Adrenal gland (tissue), 12 donors: ENCODE measurements around the gene SLC25A44. TPM values are rescaled to one million over a fixed set of nuclear protein-coding genes. Genes with fewer than 3 reads are reported as not detected.

Source experiments
- DNase-seq, 7 donors: peaks; one replicate each; pipeline ENCODE4 v3.0.0-alpha.2; 2019 to 2020
- H3K27ac ChIP-seq, 5 donors: fragments of 200-600 bp; sonication (generic) in 4 of 5; 1 replicate in 3 of 5; 2 replicates in 2 of 5; pipeline versions ENCODE4 v1.5.1 to v1.8.0; 2016 to 2020; ENCODE audit warnings: mild to moderate bottlenecking in 1 of 5
- H3K27me3 ChIP-seq: fragments of 200-600 bp; 2 replicates; pipeline ENCODE4 v1.8.0; 2021
- H3K36me3 ChIP-seq, 2 donors: fragments of 200-600 bp; replicated peaks in 1 of 2; 1 replicate in 1 of 2; 2 replicates in 1 of 2; pipeline versions ENCODE4 v1.5.1 to v1.8.0; 2018 to 2022
- H3K4me1 ChIP-seq, 2 donors: fragments of 200-600 bp; replicated peaks in 1 of 2; 1 replicate in 1 of 2; 2 replicates in 1 of 2; pipeline versions ENCODE4 v1.5.1 to v1.8.0; 2018 to 2021
- H3K4me3 ChIP-seq, 4 donors: fragments of 200-600 bp; sonication (generic) in 3 of 4; one replicate each; pipeline ENCODE4 v1.5.1; 2016 to 2018
- H3K9me3 ChIP-seq, 3 donors: fragments of 200-600 bp; sonication (generic) in 1 of 3; replicated peaks in 1 of 3; 1 replicate in 2 of 3; 2 replicates in 1 of 3; pipeline versions ENCODE4 v1.5.1 to v1.8.0; 2016 to 2021
- POLR2A ChIP-seq, 2 donors: fragments of 450-650 bp; IDR thresholded peaks; one replicate each; pipeline ENCODE4 v1.6.1; 2017; ENCODE audit warnings: antibody characterized with exemption in 2 of 2, mild to moderate bottlenecking in 2 of 2, moderate library complexity in 1 of 2
- WGBS, 4 donors: extraction: QIAGEN DNeasy Blood & Tissue Kit in 2 of 4; methylation state at CpG; one replicate each; pipeline versions ENCODE4 v1.1.5 to v1.1.7; 2013 to 2017; 5-methylcytosine and 5-hydroxymethylcytosine counted together
- intact Hi-C, 2 donors: fragments of 100-400 bp; cut with DNase I; formaldehyde crosslinking; loops; one replicate each; pipeline versions ENCODE4 v1.14.1 to v1.15.0; 2022 to 2023
- polyA plus RNA-seq, 3 donors: library from polyadenylated mRNA; stranded (reverse); fragments of 200-250 nt in 2 of 3; fragments of 350-450 nt in 1 of 3; fragmentation: Illumina TruSeq in 1 of 3; extraction: RNeasy Lipid Tissue Mini Kit (QIAGEN cat#74804) in 1 of 3; gene quantifications; one replicate each; pipeline ENCODE4 v1.2.3, GENCODE V29; 2013 to 2014
- total RNA-seq, 9 donors: library from RNA; depleted of rRNA in 4 of 9; stranded (reverse); fragments of >200 nt in 4 of 9; fragments of 120-200 nt in 1 of 9; fragmentation: NEBNext Ultra II Directional in 1 of 9; extraction: Animal tissue kit (Norgen Biotek cat#: 25700) in 1 of 9; gene quantifications; one replicate each; pipeline versions ENCODE4 v1.1.0 to v1.2.4, GENCODE V29; 2013 to 2023
- TF ChIP-seq, protein P1 (sequence below), 6 experiments: fragments of 450-650 bp in 4 of 6; fragments of 200-600 bp in 2 of 6; sonication (generic) in 1 of 6; IDR thresholded peaks; 1 replicate in 5 of 6; 2 replicates in 1 of 6; pipeline versions ENCODE4 v1.5.1 to v1.8.0; 2016 to 2021; ENCODE audit warnings: antibody characterized with exemption in 6 of 6, mild to moderate bottlenecking in 2 of 6, moderate library complexity in 1 of 6
- donor health status: healthy with polysubstance abuse.
- donor health status: Bipolar disorder and iron deficiency.
- donor health status: DM: yes; HTN: yes; CAD: no.
- donor health status: DM: no; HTN: no; CAD: no.
- donor health status: DM: no; HTN: no; CAD: no.
- donor health status: DM: yes; HTN: yes; CAD: no.

Gene SLC25A44
- total and polyA plus RNA-seq, 12 donors, result 7.0 to 33.7 (median 16.2) TPM

DNA sequence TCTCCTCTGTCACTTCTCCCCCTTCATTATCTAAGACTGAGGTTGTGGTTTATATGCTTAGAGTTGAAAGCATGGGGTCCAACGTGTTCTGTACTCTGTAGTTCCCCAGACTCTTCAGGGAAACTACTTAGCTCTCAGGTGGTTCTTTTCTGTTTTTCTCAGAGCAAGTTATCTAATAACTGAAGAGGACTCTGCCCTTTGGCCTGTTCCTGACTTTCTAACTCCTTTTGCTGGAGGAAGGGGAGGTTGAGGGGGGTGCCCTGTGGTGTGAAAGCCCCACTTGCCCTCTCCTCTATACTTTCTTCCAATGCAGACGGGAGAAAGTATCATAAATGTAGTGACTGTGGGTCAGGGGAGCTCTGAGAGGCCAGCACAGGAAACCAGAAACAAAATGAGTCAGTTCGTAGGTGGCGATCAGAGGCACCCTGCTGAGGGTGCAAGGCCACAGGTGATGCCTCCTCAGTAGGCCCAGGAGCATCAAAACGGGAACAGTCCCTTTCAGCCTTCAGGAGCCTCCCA is 5.0 kb downstream of the SLC25A44 start:
- no peak overlapping the region for H3K27ac ChIP-seq
- 80 to 87% (median 83%) methylated on average over 5 of the region's 5 CpGs for WGBS, 4 donors
- DNase-seq, result no peak
- intact Hi-C loops, result no loop called here
- H3K4me1 ChIP-seq, result peaks cover 0 to 18% of the 10 kb centered on the region in 2 donors
- TF ChIP-seq, protein P1, sequence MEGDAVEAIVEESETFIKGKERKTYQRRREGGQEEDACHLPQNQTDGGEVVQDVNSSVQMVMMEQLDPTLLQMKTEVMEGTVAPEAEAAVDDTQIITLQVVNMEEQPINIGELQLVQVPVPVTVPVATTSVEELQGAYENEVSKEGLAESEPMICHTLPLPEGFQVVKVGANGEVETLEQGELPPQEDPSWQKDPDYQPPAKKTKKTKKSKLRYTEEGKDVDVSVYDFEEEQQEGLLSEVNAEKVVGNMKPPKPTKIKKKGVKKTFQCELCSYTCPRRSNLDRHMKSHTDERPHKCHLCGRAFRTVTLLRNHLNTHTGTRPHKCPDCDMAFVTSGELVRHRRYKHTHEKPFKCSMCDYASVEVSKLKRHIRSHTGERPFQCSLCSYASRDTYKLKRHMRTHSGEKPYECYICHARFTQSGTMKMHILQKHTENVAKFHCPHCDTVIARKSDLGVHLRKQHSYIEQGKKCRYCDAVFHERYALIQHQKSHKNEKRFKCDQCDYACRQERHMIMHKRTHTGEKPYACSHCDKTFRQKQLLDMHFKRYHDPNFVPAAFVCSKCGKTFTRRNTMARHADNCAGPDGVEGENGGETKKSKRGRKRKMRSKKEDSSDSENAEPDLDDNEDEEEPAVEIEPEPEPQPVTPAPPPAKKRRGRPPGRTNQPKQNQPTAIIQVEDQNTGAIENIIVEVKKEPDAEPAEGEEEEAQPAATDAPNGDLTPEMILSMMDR (IDR thresholded peaks at IDR 0.05), result no peak
- no peak for TF ChIP-seq POLR2A (IDR thresholded peaks at IDR 0.05)
- H3K9me3 ChIP-seq, result no peaks in the 10 kb centered on the region
- H3K36me3 ChIP-seq, result peaks cover 0 to 17% of the 10 kb centered on the region in 2 donors
- H3K27me3 ChIP-seq, result no peaks in the 10 kb centered on the region
- H3K4me3 ChIP-seq, result no peak overlapping the region

DNA sequence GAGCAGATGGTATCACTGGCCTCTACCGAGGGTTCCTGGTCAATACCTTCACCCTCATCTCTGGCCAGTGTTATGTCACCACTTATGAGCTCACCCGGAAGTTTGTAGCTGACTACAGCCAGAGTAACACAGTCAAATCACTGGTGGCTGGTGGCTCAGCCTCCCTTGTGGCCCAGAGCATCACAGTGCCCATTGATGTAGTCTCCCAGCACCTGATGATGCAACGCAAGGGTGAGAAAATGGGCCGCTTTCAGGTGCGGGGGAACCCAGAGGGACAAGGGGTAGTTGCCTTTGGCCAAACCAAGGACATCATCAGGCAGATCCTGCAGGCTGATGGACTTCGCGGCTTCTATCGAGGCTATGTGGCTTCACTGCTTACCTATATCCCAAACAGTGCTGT is 6.1 kb downstream of the SLC25A44 start:
- DNase-seq, result no peak
- H3K4me1 ChIP-seq, result peaks cover 0 to 12% of the 10 kb centered on the region in 2 donors

DNA sequence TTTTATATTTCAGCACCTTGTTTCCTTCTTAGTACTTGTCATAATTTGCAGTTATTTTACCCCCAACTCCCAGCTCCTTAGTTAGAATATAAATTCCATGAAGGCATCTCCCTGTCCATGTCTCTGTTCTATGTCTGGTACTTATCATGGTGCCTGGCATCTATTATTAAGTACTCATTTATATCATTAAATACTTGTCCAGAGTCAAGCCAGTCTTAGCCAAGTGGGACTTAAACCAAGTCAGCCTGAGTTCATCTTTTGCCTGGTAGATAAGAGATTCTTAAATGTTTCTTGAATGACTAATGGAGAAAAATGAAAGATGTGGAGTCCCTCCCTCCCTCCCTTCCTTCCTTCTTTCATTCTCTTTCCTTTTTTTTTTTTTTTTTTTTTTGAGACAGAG is 9.4 kb downstream of the SLC25A44 start:
- no peaks in the 10 kb centered on the region for H3K27me3 ChIP-seq
- H3K4me1 ChIP-seq, result peaks cover 0 to 4% of the 10 kb centered on the region in 2 donors
- DNase-seq, result no peak
- no peaks in the 10 kb centered on the region for H3K9me3 ChIP-seq
- H3K36me3 ChIP-seq, result peaks cover 0 to 36% of the 10 kb centered on the region in 2 donors
- TF ChIP-seq POLR2A (IDR thresholded peaks at IDR 0.05), result no peak
- TF ChIP-seq, protein P1 (IDR thresholded peaks at IDR 0.05), result no peak
- intact Hi-C loops, result no loop called here
- H3K4me3 ChIP-seq, result no peak overlapping the region
- H3K27ac ChIP-seq, result no peak overlapping the region

More for the DNA sequence above, 6.1 kb downstream of the SLC25A44 start:
- Histone ChIP-seq H3K27ac (no peak overlapping the region), H3K27me3 (no peaks in the 10 kb centered on the region), H3K36me3 (peaks cover 0 to 23% of the 10 kb centered on the region in 2 donors), H3K9me3 (no peaks in the 10 kb centered on the region), H3K4me3 (no peak overlapping the region)
- no peak for TF ChIP-seq POLR2A (IDR thresholded peaks at IDR 0.05)
- TF ChIP-seq, protein P1 (IDR thresholded peaks at IDR 0.05), result no peak
- intact Hi-C loops, result no loop called here
- 89 to 97% (median 96%) methylated on average over 4 to 8 of the region's 8 CpGs for WGBS, 4 donors

DNA sequence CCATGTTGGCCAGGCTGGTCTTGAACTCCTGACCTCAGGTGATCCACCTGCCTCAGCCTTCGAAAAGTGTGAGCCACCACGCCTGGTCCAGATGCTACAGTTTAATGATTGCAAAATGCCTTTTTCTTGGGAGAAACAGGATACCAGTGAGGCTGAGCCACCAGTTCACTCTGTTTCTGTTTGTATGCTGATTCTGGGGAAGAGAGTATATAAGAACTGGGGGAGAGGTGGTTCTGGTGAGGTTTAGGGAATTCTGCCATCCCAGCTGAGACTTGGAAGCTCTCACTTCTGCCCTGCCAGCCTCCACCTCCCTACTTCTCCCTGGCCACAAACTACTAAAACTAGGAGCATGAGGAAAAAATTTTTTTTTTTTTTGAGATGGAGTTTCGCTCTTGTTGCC is 10.8 kb downstream of the SLC25A44 start:
- no peak overlapping the region for H3K4me3 ChIP-seq
- DNase-seq, result no peak
- TF ChIP-seq, protein P1 (IDR thresholded peaks at IDR 0.05), result no peak
- TF ChIP-seq POLR2A (IDR thresholded peaks at IDR 0.05), result no peak
- no peak overlapping the region for H3K27ac ChIP-seq
- peaks cover 0 to 4% of the 10 kb centered on the region in 2 donors for H3K4me1 ChIP-seq
- 86 to 94% (median 91%) methylated on average over 3 of the region's 3 CpGs for WGBS, 4 donors
- H3K36me3 ChIP-seq, result peaks cover 0 to 39% of the 10 kb centered on the region in 2 donors
- intact Hi-C loops, result no loop called here
- H3K27me3 ChIP-seq, result no peaks in the 10 kb centered on the region
- no peaks in the 10 kb centered on the region for H3K9me3 ChIP-seq
